ENCODE results near the gene ADCY10. TPM values are rescaled to one million over a fixed set of nuclear protein-coding genes. Genes with fewer than 3 reads are reported as not detected.
A peak's percentile ranks its signal among the peaks of the same experiment; 100 is the strongest.

The ADCY10 gene
- total and polyA plus RNA-seq, 9 of the 15 experiments (the other 6 are each of a cell fraction or from before 2014, with no cell fraction given), result 0.08 to 0.86 (median 0.22) TPM

DNA sequence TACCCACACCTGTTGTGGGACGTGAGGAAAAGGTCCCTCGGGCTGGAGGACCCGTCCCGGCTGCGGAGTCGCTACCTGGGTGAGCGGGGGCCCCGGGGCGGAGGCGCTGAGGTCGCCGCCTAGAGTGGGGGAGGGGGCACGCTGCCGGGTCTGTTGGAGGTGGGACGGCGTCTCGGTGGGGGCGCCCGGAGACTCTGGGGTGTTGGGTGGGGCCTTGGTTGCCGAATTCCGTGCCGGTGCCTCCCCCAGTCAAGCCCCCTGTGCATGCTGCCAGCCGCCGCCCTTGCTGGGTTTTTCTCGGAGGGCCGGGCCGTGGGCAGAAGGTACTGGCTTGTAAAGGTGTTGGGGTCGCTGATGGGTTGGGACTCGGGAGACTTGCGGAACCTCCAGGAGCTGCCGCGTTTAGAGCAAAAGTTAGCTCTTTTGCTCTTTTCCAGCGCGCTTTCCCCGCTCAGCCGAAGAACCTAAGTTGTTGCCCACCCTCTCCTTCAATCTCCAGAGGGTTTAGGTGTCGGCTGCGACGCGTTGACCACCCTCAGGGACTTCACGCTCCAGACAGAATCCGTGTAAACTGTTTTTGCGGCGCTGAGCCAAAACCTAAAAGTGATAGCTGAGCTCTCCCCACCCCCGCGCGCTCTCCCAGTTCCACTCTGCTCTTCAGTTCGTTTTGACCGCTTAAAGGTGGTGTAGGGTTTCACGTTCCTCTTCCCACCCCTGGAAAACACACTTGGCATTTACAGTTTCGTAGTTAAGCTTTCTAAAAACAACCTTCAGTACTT, 23.2 kb upstream of the ADCY10 start, which contains the start of gene MPC2 (continued):
- 0 out of 2 replicates have a peak, but pooled peaks have one; percentile 44 for TF ChIP-seq ZEB2 (IDR thresholded peaks at IDR 0.05)
- TF ChIP-seq E4F1 (CRISPR knock-in tag; IDR thresholded peaks at IDR 0.05; ENCODE audit: borderline replicate concordance), result no peak
- TF ChIP-seq POLR2AphosphoS2 (IDR thresholded peaks at IDR 0.05; ENCODE audit: low read length), result peak; percentile 77; the same call in 1 of the 2 replicates
- TF ChIP-seq ZNF764 (CRISPR knock-in tag; IDR thresholded peaks at IDR 0.05; ENCODE audit: low read depth), result no peak
- peak; percentile 37; the same call in 1 of the 2 replicates for TF ChIP-seq GATAD2B (IDR thresholded peaks at IDR 0.05; ENCODE audit: borderline replicate concordance)
- TF ChIP-seq RFX5 (IDR thresholded peaks at IDR 0.05; ENCODE audit: low read depth, low read length), result no peak
- TF ChIP-seq ERF (CRISPR knock-in tag; IDR thresholded peaks at IDR 0.05), result no peak
- TF ChIP-seq SREBF1 (IDR thresholded peaks at IDR 0.05; ENCODE audit: borderline replicate concordance, low read depth, low read length), result no peak
- TF ChIP-seq ZNF232 (CRISPR knock-in tag; IDR thresholded peaks at IDR 0.05), result no peak
- no peak for TF ChIP-seq ZNF778 (CRISPR knock-in tag; IDR thresholded peaks at IDR 0.05)
- TF ChIP-seq, protein P1, sequence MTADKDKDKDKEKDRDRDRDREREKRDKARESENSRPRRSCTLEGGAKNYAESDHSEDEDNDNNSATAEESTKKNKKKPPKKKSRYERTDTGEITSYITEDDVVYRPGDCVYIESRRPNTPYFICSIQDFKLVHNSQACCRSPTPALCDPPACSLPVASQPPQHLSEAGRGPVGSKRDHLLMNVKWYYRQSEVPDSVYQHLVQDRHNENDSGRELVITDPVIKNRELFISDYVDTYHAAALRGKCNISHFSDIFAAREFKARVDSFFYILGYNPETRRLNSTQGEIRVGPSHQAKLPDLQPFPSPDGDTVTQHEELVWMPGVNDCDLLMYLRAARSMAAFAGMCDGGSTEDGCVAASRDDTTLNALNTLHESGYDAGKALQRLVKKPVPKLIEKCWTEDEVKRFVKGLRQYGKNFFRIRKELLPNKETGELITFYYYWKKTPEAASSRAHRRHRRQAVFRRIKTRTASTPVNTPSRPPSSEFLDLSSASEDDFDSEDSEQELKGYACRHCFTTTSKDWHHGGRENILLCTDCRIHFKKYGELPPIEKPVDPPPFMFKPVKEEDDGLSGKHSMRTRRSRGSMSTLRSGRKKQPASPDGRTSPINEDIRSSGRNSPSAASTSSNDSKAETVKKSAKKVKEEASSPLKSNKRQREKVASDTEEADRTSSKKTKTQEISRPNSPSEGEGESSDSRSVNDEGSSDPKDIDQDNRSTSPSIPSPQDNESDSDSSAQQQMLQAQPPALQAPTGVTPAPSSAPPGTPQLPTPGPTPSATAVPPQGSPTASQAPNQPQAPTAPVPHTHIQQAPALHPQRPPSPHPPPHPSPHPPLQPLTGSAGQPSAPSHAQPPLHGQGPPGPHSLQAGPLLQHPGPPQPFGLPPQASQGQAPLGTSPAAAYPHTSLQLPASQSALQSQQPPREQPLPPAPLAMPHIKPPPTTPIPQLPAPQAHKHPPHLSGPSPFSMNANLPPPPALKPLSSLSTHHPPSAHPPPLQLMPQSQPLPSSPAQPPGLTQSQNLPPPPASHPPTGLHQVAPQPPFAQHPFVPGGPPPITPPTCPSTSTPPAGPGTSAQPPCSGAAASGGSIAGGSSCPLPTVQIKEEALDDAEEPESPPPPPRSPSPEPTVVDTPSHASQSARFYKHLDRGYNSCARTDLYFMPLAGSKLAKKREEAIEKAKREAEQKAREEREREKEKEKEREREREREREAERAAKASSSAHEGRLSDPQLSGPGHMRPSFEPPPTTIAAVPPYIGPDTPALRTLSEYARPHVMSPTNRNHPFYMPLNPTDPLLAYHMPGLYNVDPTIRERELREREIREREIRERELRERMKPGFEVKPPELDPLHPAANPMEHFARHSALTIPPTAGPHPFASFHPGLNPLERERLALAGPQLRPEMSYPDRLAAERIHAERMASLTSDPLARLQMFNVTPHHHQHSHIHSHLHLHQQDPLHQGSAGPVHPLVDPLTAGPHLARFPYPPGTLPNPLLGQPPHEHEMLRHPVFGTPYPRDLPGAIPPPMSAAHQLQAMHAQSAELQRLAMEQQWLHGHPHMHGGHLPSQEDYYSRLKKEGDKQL (CRISPR knock-in tag; IDR thresholded peaks at IDR 0.05; ENCODE audit: borderline replicate concordance), result no peak
- TF ChIP-seq FIP1L1 (IDR thresholded peaks at IDR 0.05; ENCODE audit: low read depth, low read length, poor library complexity, severe bottlenecking), result peak; percentile 84
- TF ChIP-seq ZFP1 (CRISPR knock-in tag; IDR thresholded peaks at IDR 0.05), result no peak
- TF ChIP-seq ZFP36 (IDR thresholded peaks at IDR 0.05; ENCODE audit: low read depth, low read length, partially characterized antibody), result no peak
- TF ChIP-seq, protein P2, sequence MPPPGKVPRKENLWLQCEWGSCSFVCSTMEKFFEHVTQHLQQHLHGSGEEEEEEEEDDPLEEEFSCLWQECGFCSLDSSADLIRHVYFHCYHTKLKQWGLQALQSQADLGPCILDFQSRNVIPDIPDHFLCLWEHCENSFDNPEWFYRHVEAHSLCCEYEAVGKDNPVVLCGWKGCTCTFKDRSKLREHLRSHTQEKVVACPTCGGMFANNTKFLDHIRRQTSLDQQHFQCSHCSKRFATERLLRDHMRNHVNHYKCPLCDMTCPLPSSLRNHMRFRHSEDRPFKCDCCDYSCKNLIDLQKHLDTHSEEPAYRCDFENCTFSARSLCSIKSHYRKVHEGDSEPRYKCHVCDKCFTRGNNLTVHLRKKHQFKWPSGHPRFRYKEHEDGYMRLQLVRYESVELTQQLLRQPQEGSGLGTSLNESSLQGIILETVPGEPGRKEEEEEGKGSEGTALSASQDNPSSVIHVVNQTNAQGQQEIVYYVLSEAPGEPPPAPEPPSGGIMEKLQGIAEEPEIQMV (tag; conservative IDR thresholded peaks at IDR 0.05; ENCODE audit: low read depth), result no peak
- TF ChIP-seq CHD2 (IDR thresholded peaks at IDR 0.05; ENCODE audit: low read depth, low read length), result no peak
